ENCODE data around the gene ABHD12B.
"Not testable (repeated sequence)": the region's sequence is repeated elsewhere in the genome, so short reads cannot be mapped to it uniquely, and the experiment has no call there.

Gene ABHD12B

DNA sequence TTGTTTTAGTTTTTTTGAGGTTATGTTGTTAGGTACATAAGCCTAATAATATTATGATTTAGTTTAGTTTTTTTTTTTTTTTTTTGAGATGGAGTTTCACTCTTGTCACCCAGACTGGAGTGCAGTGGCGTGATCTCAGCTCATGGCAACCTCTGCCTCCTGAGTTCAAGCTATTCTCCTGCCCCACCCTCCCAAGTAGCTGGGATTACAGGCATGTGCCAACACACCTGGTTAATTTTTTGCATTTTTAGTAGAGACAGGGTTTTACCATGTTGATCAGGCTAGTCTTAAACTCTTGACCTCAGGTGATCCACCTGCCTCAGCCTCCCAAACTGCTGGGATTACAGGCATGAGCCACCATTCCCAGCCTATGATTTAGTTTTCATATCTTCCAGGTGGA lies 25.2 kb downstream of the ABHD12B start:
- DNase-seq, result not testable (repeated sequence)

DNA sequence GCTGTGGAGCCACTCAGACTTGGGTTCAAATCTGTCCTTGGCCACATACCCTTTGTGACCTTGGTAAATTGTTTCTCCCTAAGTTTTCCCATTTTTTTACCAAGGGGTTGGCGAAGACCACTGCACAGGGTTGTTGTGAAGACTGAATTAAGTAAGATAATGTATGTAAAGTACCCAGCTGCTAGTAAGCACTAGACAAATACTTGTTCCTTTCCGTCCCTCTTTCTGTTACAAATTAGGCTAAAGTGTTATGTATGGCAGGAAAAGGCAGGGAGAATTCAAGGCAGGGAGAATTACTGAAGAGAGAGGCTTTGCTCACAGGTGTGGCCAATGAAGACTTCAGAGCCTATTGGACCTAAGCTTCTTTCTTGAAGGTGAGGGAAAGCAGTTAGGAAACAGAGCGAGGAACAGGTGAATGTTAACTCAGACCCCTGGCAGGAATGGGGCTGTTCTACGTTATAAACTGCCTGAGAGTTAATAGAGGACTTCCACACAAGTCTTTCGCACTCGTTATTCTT lies 25.9 kb downstream of the ABHD12B start:
- no peak for DNase-seq

DNA sequence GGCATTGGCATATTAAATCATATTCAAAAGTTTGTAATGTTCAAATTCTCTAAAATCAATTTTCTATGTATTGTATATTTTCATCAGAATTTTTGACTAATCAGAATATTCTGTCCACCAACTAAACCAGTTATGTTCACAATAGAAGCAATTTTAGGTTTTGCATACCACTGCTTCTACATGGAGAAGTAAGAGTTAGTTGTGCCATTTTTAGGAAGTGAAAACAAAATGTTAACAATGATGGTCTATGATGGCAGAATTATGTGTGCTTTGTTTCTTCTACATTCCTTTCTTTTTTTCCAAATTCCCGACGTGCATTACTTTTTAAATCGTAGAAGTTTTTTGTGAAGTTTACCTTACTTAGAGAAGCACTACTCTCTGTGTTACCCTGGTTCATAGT lies 29.5 kb downstream of the ABHD12B start:
- DNase-seq, result no peak

DNA sequence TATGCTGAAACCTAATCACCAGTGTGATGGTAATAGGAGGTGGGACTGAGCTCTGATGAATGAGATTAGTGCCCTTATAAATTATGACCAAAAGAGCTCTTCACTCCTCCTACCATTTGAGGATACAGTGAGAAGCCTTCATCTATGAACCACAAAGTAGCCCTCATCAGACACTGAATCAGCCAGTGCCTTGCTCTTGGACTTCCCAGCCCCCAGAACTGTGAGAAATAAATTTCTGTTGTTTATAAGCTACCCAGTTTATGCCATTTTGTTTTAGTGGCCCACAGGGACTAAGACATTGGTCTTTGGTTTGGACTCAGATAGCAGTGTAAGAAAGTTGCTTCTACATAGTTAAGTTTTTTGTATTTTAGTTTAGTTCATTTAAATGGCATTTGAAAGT lies 32.9 kb downstream of the ABHD12B start:
- no peak for DNase-seq

DNA sequence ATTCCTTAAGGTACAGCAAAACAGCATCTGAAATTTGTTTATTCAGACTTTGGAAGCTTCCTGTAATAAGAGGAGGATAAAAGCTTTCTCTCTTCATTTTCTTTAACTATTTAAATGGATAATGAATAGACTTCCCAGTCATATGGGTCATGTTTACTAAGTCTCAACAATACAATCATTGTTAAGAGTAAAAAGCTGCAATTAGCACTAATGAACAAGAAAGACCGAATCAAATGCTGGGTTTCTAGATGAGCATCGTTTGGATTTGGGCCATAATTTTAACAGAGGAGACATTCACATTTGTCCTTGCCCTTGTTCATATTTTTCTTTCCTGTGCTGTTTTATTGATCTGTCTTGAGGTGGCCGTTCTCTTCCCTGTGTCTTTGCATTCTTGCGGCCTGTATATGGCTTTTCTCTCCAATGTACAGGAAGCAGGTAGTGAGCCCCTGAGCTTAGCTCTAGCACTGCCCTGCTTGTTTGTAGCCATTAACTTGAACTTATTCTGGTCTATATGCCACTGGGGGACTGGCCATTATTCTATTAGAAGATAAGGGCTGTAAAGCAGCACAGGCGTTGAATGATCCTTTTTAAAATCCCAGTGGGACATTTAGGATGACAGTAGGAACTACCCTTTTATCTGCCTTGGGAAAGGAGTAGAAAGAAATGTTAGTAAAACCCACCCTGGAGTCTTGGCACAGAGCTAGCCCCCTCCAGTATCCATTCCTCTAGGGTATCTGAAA lies 34.6 kb downstream of the ABHD12B start:
- no peak for DNase-seq

DNA sequence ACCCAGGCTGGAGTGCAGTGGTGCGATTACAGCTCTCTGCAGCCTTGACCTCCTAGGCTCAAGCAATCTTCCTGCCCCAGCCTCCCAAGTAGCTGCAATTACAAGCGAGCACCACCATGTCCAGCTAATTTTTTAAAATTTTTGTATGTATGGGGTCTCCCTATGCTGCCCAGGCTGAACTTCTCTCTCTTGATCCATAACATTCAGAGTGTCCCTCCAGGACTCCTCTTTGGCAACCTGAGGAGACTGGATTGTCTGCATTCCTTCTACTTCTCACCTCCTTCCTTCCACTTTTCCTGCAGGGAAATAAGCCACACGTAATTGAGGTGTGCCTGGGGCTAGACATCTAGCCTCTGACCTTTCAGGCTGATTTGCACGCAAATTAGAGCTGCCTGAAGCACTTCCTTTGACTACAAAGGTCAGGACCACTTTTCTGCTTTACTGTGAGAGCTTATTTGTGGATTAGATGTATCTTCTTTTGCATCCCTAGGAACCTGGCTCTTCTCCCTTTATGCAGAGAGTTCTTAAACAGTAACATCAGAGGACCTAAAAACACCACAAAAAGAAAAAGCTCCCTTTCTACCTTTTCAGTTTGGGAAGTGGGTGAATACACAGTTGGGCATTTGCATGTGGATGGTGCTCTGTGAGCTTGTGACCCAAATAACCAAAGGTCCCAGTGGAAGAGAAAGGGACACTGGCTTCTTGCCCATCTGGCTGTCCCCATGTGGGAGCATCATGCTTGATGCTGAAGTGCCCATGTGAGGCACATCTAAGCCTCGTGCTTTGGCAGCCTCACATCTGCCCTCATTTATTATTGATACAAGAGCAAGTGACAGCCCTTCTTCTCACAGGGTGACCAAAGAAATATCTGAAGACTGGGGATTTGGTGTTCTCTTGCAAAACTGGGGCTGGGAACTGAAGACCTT lies 38.9 kb downstream of the ABHD12B start:
- DNase-seq, result no peak

DNA sequence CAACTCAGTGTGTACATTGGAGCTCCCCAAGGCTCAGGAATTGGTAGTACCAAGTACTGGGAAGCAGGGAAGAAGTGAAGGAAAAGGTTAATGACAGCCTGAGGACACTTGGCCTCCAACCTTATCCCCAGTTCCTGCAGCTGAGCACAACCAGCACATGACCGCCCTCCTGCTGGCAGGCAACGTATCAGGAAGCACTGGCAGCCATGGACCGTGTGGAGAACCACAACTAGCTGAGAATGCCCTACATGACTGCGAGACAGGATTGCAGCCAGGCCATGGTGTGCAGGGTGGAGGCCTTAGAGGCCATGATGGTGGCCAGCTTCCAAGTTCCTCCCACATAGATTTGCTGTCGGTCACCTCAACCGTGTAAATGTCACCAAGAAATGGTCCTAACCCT lies 45.6 kb downstream of the ABHD12B start:
- no peak for DNase-seq

DNA sequence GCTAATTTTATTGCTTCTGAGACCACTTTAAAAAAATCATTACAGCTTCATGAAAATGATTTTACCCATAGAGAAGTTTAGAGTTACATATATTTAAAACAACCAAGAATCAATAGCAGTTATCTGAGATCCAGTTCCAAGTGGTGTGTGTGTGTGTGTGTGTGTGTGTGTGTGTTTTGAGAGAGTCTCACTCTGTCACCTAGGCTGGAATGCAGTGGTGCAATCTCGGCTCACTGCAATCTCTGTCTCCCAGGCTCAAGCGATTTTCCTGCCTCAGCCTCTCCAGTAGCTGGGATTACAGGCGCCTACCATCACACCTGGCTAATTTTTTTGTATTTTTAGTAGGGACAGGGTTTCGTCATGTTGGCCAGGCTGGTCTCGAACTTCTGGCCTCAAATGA lies 47.7 kb downstream of the ABHD12B start:
- not testable (repeated sequence) for DNase-seq

DNA sequence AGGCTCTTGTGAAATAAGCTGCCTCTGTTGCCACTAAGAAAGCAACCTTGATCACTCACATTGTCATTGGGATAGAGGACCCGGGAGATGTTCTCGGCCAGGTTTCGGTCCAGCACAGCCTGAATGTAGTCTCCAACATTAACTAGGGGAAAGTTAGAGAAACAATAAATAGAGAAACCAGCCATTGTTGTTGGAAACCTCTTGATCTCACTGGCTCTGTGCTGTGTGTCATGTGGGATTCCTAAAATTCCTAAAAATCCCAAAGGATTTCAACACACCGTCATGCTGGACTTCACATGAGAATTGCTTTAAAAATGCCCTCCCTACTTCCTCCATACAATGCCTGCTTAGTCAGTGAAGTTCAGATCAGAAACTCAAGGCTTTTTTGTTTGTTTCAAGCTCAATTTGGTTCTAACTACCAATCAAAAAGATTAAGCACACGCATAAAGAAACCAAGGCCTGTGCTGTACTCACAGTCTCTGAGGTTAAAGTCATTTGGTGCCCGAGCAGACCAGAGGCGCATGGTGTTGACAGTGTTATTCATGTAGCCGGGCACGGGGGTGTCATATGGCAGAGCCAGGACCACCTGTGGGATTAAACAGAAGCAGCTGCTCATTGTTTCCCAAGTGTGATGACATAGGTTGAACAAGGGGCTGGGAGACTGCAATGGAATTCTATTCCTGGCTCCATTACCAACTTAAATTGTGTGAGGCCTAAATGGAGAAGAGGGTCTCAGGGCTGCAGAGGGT lies 48.8 kb downstream of the ABHD12B start:
- no peak for DNase-seq

DNA sequence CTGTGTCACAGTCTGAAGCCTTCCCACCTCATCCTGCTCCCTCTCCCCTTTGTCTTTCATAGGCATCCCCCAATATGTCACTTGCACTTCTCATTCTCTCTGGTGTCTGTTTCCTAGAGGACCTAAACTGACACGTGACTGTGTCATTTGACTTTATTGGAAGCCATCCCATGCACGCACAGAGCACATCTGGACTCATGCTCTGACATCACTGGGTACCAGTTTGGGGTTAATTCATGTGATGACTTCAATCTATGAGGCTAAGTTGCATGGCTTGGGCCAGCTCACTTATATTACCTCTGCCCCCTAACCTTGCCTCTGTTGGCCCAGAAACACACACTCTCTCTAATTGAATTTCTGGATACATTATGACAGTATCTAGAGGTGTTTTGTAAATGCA lies 51.0 kb downstream of the ABHD12B start:
- DNase-seq, result no peak

DNA sequence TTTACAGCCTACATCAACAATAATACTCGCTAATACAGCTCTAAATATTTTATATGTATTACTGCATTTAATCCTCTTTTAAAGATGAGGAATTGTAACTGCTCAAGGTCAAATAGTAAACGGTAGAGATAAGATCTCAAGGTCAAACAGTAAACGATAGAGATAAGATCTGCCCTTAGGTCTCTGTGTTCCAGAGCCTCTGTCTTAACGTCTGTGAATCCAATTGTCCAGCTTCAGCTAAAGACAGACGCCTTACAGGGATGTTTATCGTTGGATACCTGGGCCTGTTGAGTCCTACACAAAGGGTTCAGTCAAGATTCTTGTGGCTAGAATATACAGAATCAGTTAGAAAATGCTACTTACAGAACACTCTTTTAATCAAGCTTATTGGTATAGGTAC lies 52.4 kb downstream of the ABHD12B start:
- no peak for DNase-seq

DNA sequence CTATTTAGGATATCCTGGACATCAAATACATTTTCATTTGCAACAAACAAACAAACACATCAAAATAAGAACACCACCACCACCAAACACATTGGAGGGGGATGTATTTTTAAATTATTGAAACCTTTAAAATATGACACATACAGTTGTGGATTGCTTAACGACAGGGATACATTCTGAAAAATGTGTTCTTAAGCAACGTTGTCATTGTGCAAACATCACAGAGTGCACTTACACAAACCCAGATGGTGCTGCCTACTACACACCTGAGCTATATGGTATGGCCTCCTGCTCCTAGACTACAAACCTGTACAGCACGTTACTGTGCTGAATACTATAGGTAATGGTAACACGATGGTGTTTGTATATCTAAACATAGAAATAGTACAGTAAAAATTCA lies 53.0 kb downstream of the ABHD12B start:
- no peak for DNase-seq

DNA sequence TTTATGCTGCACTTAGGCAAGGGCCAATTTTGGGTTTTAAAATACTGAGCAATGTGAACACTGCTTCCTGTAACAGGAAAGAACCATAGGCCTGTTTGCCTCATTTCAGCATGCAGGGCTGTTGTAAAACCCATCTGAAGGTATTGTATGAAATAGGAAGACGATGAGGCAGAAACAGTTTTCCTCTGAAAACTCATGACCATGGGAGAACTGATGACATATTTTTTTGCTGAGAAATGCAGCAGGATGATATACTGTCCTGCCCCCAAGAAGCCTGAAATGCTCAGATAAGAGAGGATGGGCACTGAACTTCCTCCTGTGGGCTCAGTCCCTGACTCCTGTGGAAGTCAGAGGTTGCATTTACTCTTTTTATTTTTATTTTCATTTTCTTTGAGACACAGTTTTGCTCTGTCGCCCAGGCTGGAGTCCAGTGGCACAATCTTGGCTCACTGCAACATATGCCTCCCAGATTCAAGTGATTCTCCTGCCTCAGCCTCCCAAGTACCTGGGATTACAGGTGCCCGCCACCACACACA lies 55.1 kb downstream of the ABHD12B start:
- DNase-seq, result no peak

DNA sequence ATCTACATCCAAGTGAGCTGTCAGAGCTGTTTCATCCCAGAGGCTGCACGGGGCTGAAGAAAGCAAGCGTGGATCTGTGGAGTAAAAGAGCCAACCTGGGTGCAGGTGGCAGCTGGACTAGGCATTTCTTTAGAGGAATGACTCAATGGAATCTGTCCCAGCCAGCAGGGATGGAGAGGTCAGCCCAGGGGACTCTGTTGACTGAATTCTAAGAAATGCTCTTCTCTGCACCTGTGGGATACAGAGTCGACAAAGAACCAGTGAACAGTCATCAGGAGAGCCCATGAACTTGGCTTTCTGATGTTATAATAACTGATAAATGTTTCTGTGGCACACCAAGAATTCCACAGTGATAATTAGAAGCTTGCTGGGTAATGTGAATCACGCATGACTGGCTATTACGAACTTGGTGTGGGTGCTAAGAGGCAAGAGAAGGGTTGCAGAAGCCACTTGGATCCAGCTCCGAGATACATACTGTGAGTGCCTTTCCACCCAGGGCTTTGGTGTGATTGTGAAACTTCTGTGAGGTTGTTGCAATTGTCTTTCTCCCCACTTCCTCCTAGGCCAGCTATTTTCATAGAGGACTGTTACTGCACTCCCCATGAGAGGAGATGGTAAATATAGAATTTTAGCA lies 56.3 kb downstream of the ABHD12B start:
- peak; percentile 36 for DNase-seq

DNA sequence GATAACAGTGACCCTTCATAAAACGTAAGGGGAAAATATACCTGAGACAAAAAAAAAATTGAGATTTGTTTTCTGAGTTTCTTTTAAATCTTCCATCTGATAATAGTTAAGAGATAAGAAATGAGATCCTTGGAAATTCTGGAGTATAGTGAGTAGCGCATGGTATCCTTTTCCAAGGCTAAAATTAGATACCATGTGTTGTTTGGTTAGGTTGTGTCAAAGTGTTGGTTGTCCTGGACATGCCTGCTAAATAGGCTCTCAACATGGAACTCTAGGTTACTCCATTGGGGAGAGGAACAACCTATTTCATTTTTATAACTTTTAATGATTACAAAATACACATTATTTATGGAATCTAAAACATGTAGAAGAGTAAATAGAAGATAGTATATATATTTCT lies 57.7 kb downstream of the ABHD12B start:
- no peak for DNase-seq

DNA sequence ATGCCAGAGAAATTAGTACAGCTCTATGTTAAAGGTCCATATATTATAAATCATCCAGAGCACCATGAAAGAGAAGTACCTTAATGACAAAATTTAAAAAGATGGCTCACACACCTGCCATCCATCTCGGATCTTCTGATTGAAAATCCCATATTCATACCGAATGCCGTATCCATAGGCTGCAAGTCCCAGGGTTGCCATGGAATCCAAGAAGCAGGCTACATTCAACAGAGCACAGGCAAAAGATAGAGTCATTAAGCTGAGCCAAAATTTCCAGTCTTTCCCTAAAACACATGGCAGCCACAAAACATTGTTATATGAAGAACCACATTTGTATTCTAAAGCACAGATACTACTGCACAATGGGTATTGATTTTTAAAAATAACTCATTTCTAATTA lies 59.7 kb downstream of the ABHD12B start:
- DNase-seq, result no peak

DNA sequence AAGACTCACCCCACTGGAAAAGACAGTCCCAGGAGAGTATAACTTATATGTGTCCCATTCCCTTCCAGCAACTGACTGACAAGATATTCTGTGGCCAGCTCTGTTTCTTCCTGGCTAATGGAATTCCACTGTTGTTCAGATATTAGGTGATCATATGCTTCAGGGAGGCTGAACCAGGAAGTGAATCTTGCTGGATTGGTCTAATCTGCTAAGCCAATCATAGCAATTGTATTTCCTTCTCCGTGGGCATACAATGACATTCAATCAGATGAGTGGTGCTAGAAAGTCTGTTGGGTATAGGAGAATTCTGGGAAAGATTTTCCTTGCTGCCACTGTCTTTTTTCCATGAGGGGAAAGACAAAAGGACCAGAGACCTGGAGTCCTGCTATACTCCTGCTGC lies 60.3 kb downstream of the ABHD12B start:
- no peak for DNase-seq

DNA sequence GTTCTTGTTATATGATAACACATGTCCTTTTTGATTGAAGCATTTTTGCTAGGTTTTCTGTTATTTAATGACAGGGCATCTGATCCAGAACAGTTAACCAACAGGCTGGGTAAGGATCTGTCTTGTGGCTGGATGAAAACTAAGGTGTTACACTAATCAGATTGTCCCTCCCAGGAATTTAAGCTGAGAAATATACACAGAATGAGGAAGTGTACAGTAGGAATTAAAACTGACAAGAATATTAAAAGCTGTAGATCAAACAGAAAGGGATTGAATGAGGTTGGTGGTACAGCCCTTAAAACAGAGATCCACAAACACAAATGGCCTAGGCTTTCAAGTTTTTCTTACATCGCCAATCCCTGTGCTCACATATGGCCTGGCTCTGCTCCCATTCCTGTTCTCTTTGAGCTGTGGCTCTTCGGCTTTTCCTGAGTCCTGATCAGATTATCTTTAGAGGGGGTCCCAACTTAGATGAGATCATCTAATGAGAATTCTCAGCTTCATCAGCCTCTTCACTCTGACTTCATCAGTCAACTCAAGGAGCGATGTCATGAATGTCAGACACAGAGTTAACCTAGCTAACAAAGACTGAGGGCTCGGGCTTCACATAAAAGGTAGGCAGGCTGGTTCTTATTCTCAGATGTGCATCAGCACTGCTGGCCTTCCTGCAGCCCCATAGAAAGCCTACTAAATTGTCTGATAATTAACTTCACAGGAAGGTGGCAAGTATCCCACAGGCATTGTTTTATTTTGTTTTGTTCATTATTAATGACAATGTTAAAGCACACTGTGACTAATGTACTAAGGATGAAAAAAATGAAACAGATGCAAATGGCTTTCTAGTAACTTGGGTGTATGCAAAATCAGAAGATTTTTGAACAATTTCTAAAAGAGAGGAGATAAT lies 61.0 kb downstream of the ABHD12B start:
- no peak for DNase-seq

DNA sequence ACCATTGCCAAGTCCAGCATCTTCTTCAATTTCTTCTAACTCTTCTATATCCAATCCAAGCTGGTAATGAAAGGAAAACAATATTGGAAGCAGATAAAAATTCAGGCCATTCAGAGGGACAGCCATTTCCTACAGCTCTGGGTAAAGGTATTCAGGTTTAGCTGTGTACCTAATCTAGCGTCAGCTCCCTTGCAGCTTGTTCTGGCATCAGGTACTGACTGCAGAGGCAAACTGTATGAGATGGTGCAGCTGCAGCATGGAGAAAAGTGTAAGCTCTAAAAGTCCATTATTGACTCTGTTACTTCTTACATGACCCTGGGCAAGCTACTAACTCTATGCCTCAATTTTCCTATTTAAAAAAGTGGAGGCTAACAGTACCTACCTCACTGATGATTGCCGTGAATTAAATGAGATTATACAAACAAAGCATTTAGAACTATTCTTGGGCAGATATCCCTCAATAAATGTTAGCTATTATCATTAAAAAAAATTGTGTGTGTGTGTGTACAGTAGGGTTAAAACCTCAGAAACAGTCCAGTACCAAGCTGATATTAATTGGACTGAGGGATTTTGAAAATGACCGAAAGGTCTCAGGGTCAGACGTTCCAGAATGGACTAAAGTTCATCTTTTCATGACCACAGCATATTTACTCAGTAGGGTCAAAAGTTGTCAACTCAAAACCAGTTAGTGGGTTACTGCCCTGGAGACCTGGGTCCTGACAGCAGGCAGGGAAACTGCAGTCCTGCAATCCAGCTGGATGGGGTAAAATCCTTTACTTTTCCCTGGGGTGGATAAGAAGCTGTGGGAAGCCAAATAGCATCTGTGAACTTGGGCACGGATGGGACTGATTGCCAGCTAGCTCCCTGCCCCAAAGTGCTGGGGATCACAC lies 63.5 kb downstream of the ABHD12B start:
- no peak for DNase-seq

DNA sequence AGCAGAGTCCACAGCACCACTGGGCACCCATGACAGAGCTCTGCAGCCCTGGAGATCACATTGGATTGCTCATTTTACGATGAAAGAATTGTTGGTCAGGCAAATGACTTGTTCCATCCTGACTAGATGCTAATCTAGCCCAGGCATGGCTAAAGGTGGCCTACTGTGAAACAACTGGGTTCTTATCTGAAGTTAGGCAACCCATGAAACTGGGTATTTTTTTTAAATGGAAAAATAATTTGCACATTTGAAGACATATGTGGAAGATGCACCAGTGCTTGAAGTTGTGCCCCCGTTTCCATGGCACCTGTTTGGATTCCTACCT lies 64.1 kb downstream of the ABHD12B start:
- DNase-seq, result no peak

DNA sequence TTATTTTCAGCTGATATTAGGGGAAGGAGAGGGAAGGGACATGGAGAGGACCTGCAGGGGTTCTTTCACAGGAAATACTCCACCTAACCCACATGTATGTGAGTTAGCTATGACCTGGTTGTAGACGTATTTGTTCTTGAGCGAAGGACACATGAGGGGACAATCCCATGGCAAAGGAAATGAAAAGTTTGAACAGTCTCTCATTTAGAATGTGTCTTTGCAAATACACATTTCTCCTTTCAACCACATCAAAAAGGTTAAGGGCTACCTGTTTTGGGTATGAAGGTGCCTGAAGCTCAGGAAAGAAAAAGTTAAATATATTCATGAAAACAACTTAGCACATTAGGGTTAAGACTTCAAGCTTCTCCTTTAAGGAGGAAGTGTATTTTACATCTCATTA lies 65.0 kb downstream of the ABHD12B start:
- DNase-seq, result no peak
